PC-9 (cell line): ENCODE measurements around the gene TMLHE. TPM values are rescaled to one million over a fixed set of nuclear protein-coding genes. Genes with fewer than 3 reads are reported as not detected.
"Not testable (repeated sequence)": the region's sequence is repeated elsewhere in the genome, so short reads cannot be mapped to it uniquely, and the experiment has no call there.

ENCODE experiments used
- BruUV-seq: library from RNA; stranded (reverse); fragments of 400-500 nt; replicated peaks from 2 replicates; lab custom pipeline; 2021; lab: Mats Ljungman, UMichigan
- CTCF ChIA-PET: fragments of 300-600 bp; sonication (Branson Sonifier 250); formaldehyde crosslinking; loops from one replicate; lab custom pipeline; 2022; ENCODE audit warnings: antibody characterized with exemption; lab: Charles Lee
- POLR2A ChIA-PET: fragments of 300-600 bp; sonication (Branson Sonifier 250); formaldehyde crosslinking; loops from one replicate; lab custom pipeline; 2022; ENCODE audit warnings: antibody characterized with exemption; ENCODE audit not compliant: unreplicated experiment; lab: Charles Lee
- DNase-seq, 2 experiments: peaks; one replicate each; pipeline versions ENCODE4 v3.0.0 to v3.0.0-alpha.2; 2015 to 2022; ENCODE audit warnings: mixed read lengths in 1 of 2
- H2AFZ ChIP-seq: fragments of 200-600 bp; sonication (generic); 2 replicates; pipeline ENCODE4 v1.8.1; 2017; ENCODE audit warnings: antibody characterized with exemption
- H3F3A ChIP-seq: fragments of 200-600 bp; sonication (generic); 2 replicates; pipeline ENCODE4 v1.8.1; 2017; ENCODE audit warnings: antibody characterized with exemption, mild to moderate bottlenecking, low read depth; ENCODE audit not compliant: insufficient read depth
- H3K27ac ChIP-seq: fragments of 200-600 bp; sonication (generic); 2 replicates; pipeline ENCODE4 v1.6.1; 2016; ENCODE audit warnings: mixed run types
- H3K27me3 ChIP-seq: fragments of 200-600 bp; sonication (generic); 2 replicates; pipeline ENCODE4 v1.6.1; 2016; ENCODE audit warnings: low read depth, mixed run types; ENCODE audit not compliant: insufficient read depth
- H3K36me3 ChIP-seq: fragments of 200-600 bp; sonication (generic); 2 replicates; pipeline ENCODE4 v1.6.1; 2016; ENCODE audit warnings: low read depth, mixed run types
- H3K4me1 ChIP-seq: fragments of 200-600 bp; sonication (generic); replicated peaks from 2 replicates; pipeline ENCODE4 v1.6.1; 2016; ENCODE audit warnings: mixed run types; ENCODE audit not compliant: insufficient read depth
- H3K4me2 ChIP-seq: fragments of 200-600 bp; sonication (generic); 2 replicates; pipeline ENCODE4 v1.6.1; 2017; ENCODE audit warnings: mixed run types
- H3K4me3 ChIP-seq: fragments of 200-600 bp; sonication (generic); 2 replicates; pipeline ENCODE4 v1.6.1; 2016; ENCODE audit warnings: mixed run types
- H3K79me2 ChIP-seq: fragments of 200-600 bp; sonication (generic); 2 replicates; pipeline ENCODE4 v1.6.1; 2017; ENCODE audit warnings: low read depth, mixed run types
- H3K9me2 ChIP-seq: fragments of 200-600 bp; sonication (generic); 2 replicates; pipeline ENCODE4 v1.8.1; 2017; ENCODE audit warnings: mild to moderate bottlenecking; ENCODE audit not compliant: insufficient read depth
- H3K9me3 ChIP-seq: fragments of 200-600 bp; sonication (generic); 2 replicates; pipeline ENCODE4 v1.8.1; 2016; ENCODE audit warnings: low read depth; ENCODE audit not compliant: insufficient read depth
- H4K20me1 ChIP-seq: fragments of 200-600 bp; sonication (generic); 2 replicates; pipeline ENCODE4 v1.8.1; 2017; ENCODE audit not compliant: insufficient read depth
- CTCF ChIP-seq: fragments of 200-600 bp; sonication (generic); conservative IDR thresholded peaks from 2 replicates; pipeline ENCODE4 v1.6.1; 2017; ENCODE audit warnings: mixed run types, antibody characterized with exemption, mild to moderate bottlenecking, moderate library complexity
- EZH2 ChIP-seq: fragments of 200-600 bp; sonication (generic); IDR thresholded peaks from 2 replicates; pipeline ENCODE4 v1.8.0; 2017; ENCODE audit warnings: antibody characterized with exemption, low read depth
- intact Hi-C: fragments of 100-400 bp; cut with micrococcal nuclease; formaldehyde crosslinking; loops from one replicate; pipeline ENCODE4 v1.10.0; 2022; ENCODE audit not compliant: unreplicated experiment
- microRNA-seq: library from miRNA; unstranded; fragments of <30 nt; microRNA quantifications from one replicate; pipeline ENCODE4 v1.2.0, GENCODE V29; 2021; ENCODE audit warnings: borderline number of aligned reads, borderline replicate concordance
- total RNA-seq: library from RNA; stranded (reverse); gene quantifications from 2 replicates; pipeline ENCODE4 v1.2.3, GENCODE V29; 2021

TMLHE gene
- total RNA-seq, 1 experiment from 2014 or later: 37.2 TPM

DNA sequence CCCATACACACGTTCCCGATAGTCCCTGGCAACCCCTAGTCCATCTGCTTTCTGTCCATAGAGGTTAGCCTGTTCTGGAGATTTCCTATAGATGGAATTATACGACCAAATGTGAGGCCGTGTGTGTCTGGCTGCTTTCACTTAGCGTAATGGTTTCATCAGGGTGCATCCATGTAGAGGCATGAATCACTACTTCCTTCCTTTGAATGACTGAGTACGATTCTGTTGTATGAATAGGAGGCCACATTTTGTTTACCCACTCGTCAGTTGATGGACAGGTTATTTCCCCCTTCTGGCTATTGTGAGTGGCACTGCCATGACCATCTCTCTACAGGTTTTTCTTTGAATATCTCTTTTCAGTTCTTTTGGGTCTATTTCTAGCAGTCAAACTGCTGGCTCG lies 152.3 kb downstream of the TMLHE start:
- H3F3A ChIP-seq, DNase-seq, H3K9me3 ChIP-seq, H3K9me2 ChIP-seq, H3K79me2 ChIP-seq, CTCF ChIA-PET, H3K27me3 ChIP-seq, H3K36me3 ChIP-seq, BruUV-seq, H2AFZ ChIP-seq, H4K20me1 ChIP-seq, intact Hi-C loops, H3K4me1 ChIP-seq, H3K4me2 ChIP-seq, H3K27ac ChIP-seq, H3K4me3 ChIP-seq, POLR2A ChIA-PET: not testable (repeated sequence)

DNA sequence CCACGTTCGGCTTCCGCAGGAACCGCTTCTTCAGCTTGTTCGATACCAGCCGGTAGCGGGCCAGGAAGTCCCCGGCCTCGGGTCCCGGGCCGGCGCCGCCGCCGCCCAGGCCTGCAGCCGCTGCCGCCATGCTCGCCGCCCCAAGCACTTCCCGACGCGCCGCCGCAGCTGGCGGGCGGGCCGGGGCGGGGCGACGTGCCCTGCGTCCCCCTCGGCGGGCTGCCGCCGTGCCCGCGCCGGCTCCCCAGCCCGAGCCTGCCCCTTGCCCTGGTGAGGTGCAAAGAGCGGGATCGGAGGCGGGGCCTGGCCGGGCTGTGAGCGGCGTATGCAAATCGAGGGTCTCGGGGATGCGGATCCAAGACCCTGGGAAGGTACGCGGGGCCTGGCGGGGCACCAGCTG lies 154.3 kb downstream of the TMLHE start, which contains the start of gene F8A3:
Gene F8A3, minus strand, starts transcription at position 150 of the 400 bp plus-strand sequence. Its CDS starts 20 bp downstream, at position 130.
- H3K9me3 ChIP-seq, H3K79me2 ChIP-seq, H3K9me2 ChIP-seq, H4K20me1 ChIP-seq, H3K27ac ChIP-seq, POLR2A ChIA-PET, BruUV-seq, H3F3A ChIP-seq, intact Hi-C loops, H3K36me3 ChIP-seq, DNase-seq, H3K4me2 ChIP-seq, CTCF ChIA-PET, H2AFZ ChIP-seq, H3K4me3 ChIP-seq, H3K4me1 ChIP-seq, H3K27me3 ChIP-seq: not testable (repeated sequence)

DNA sequence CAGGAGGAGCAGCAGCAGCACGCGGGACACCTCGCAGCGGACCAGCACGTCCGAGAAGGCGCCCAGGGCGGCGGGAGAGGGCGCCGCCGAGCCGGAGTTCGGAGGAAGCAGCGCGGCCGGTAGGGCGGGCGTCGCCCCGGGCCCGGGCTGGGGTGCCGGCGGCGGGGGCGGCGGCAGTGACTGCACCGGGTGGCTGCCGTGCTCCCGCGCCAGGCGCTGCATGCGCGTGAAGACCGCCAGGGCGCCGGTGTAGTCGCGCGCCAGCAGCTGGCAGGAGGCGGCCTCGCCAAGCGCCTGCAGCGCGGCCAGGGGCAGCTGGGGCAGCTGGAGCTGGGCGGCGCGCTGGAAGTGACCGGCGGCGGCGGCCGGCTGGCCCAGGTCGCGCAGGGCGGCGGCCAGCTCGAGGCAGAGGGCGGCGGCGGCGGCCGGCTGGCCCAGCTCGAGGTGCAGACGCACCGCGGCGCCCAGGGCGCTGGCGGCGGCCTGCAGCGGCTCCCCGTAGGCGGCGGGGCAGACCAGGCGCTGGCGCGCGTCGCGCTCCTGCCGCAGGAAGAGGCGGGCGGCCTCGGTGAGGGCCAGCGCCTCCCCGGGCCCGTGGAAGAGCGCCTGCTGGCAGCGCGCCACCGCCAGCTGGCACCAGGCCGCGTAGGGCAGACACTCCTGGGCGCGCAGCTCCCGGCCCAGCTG lies 154.8 kb downstream of the TMLHE start:
- H3K4me2 ChIP-seq, H3K79me2 ChIP-seq, H3F3A ChIP-seq, DNase-seq, H3K4me3 ChIP-seq, H3K36me3 ChIP-seq, CTCF ChIA-PET, H3K9me3 ChIP-seq, BruUV-seq, H4K20me1 ChIP-seq, H2AFZ ChIP-seq, H3K27me3 ChIP-seq, intact Hi-C loops, H3K27ac ChIP-seq, POLR2A ChIA-PET, H3K4me1 ChIP-seq, H3K9me2 ChIP-seq: not testable (repeated sequence)

- Histone ChIP-seq H3K9me2 (no peaks in the 10 kb centered on the region), H4K20me1 (no peaks in the 10 kb centered on the region), H3K27me3 (no peaks in the 10 kb centered on the region), H3K4me1 (no peaks in the 10 kb centered on the region), H3K36me3 (no peaks in the 10 kb centered on the region), H3K4me2 (no peak overlapping the region), H3K79me2 (no peaks in the 10 kb centered on the region), H2AFZ (no peak overlapping the region), H3K27ac (no peak overlapping the region), H3F3A (no peaks in the 10 kb centered on the region), H3K4me3 (no peak overlapping the region), H3K9me3 (no peaks in the 10 kb centered on the region)
- no TSS peak for BruUV-seq
- ChIA-PET POLR2A (no interaction called here), CTCF (no interaction called here)
- no peak for DNase-seq
- TF ChIP-seq EZH2: no peak
- TF ChIP-seq CTCF: no peak
- intact Hi-C loops: no loop called here
These were observed 171.7 kb downstream of the TMLHE start for GRCh38 chrX:155441097-155441496.

Small RNA genes within 50 kb of the gene (microRNA-seq; reads per million reads assigned to microRNA genes)
- gene MIR1184-3: not detected

Other genes starting within 250 kb of the TMLHE start
- gene F8A2, start 230.9 kb downstream of the TMLHE start, total RNA-seq: 13.5 TPM in 1 of 2 replicates, not detected in the other
- gene F8A3, start 154.3 kb downstream of the TMLHE start, total RNA-seq: 19.0 and 28.3 TPM in 2 replicates
- gene SPRY3, start 366 bp downstream of the TMLHE start, total RNA-seq: 1.1 and 2.1 TPM in 2 replicates